Lung (tissue), 12 donors: ENCODE measurements around the gene ABCB8. TPM values are rescaled to one million over a fixed set of nuclear protein-coding genes. Genes with fewer than 3 reads are reported as not detected.

Source experiments
- ATAC-seq: fragments of 200-7000 bp; cut with Tn5 transposase; one replicate; pipeline ENCODE4 v1.9.1; 2020; ENCODE audit warnings: moderate number of reproducible peaks; ENCODE audit not compliant: insufficient read depth, low FRiP score
- DNase-seq, 3 donors: peaks; one replicate each; pipeline ENCODE4 v3.0.0-alpha.2; 2013 to 2017
- H3K27ac ChIP-seq, 2 donors: one replicate each; pipeline ENCODE4 v1.5.1; 2013; ENCODE audit warnings: mild to moderate bottlenecking in 2 of 2, moderate library complexity in 2 of 2, control low read depth in 1 of 2, inconsistent platforms in 1 of 2, low read depth in 1 of 2, low read length in 1 of 2
- H3K27me3 ChIP-seq, 3 donors: one replicate each; pipeline ENCODE4 v1.5.1; 2013; ENCODE audit warnings: low read length in 2 of 3; ENCODE audit not compliant: control insufficient read depth in 3 of 3, insufficient read depth in 3 of 3
- H3K36me3 ChIP-seq, 4 donors: one replicate each; pipeline ENCODE4 v1.5.1; 2013; ENCODE audit warnings: low read length in 4 of 4, mild to moderate bottlenecking in 1 of 4, moderate library complexity in 1 of 4; ENCODE audit not compliant: control insufficient read depth in 4 of 4, insufficient read depth in 4 of 4
- H3K4me1 ChIP-seq, 5 donors: one replicate each; pipeline ENCODE4 v1.5.1; 2013; ENCODE audit warnings: low read length in 5 of 5, mild to moderate bottlenecking in 2 of 5, moderate library complexity in 1 of 5; ENCODE audit not compliant: control insufficient read depth in 5 of 5, insufficient read depth in 5 of 5
- H3K4me3 ChIP-seq: one replicate; pipeline ENCODE4 v1.5.1; 2013; ENCODE audit warnings: mild to moderate bottlenecking, control low read depth, moderate library complexity
- H3K9ac ChIP-seq, 2 donors: one replicate each; pipeline ENCODE4 v1.5.1; 2013; ENCODE audit warnings: low read length in 2 of 2, control low read depth in 1 of 2; ENCODE audit not compliant: insufficient read depth in 1 of 2
- H3K9me3 ChIP-seq, 4 donors: one replicate each; pipeline ENCODE4 v1.5.1; 2013; ENCODE audit warnings: low read length in 3 of 4, mild to moderate bottlenecking in 1 of 4, moderate library complexity in 1 of 4; ENCODE audit not compliant: control insufficient read depth in 4 of 4, insufficient read depth in 3 of 4
- CTCF ChIP-seq: IDR thresholded peaks from 2 replicates; pipeline ENCODE4 v1.5.1; 2012; ENCODE audit warnings: mild to moderate bottlenecking; ENCODE audit errors: control extremely low read depth, extremely low read depth
- WGBS, 2 donors: extraction: QIAGEN DNeasy Blood & Tissue Kit; methylation state at CpG; one replicate each; pipeline ENCODE4 v1.1.7; 2013; 5-methylcytosine and 5-hydroxymethylcytosine counted together
- polyA plus RNA-seq, 2 donors: library from polyadenylated mRNA; stranded (reverse); fragments of 200-250 nt; gene quantifications; one replicate each; pipeline ENCODE4 v1.2.1, GENCODE V29; 2013
- total RNA-seq, 2 donors: library from RNA; depleted of rRNA in 1 of 2; stranded (reverse); fragments of >200 nt in 1 of 2; gene quantifications; one replicate each; pipeline ENCODE4 v1.2.1, GENCODE V29; 2014 to 2021
- donor health status: control.
- donor health status: control.
- donor health status: Bipolar disorder and iron deficiency.
- donor health status: healthy.
- donor health status: DM: yes; HTN: yes; CAD: no.

ABCB8 gene
- total and polyA plus RNA-seq, 4 donors = 21.8 to 61.5 (median 28.8) TPM

- no peak for TF ChIP-seq CTCF
- whole genome bisulfite sequencing, 2 donors = 89 to 90% methylated on average over 7 of the region's 7 CpGs
- Histone ChIP-seq H3K4me1 (peaks cover 0 to 19% (median 12%) of the 10 kb centered on the region in 5 donors), H3K36me3 (peaks cover 19 to 50% (median 30%) of the 10 kb centered on the region in 4 donors), H3K4me3 (no peak overlapping the region), H3K9me3 (no peaks in the 10 kb centered on the region), H3K27ac (no peak overlapping the region), H3K27me3 (no peaks in the 10 kb centered on the region), H3K9ac (no peak overlapping the region)
- DNase-seq (no peak), ATAC-seq (no peak)
Observed at GRCh38 chr7:151075662-151075971, 47.4 kb downstream of the ABCB8 start.

- DNase-seq = no peak
- H3K9me3 ChIP-seq = no peaks in the 10 kb centered on the region
- H3K27ac ChIP-seq = no peak overlapping the region
- TF ChIP-seq CTCF = no peak
- 87 to 88% methylated on average over 22 of the region's 22 CpGs for WGBS, 2 donors
- H3K4me3 ChIP-seq = no peak overlapping the region
- H3K4me1 ChIP-seq = peaks cover 0 to 20% (median 12%) of the 10 kb centered on the region in 5 donors
- peaks cover 19 to 47% (median 30%) of the 10 kb centered on the region in 4 donors for H3K36me3 ChIP-seq
- no peaks in the 10 kb centered on the region for H3K27me3 ChIP-seq
- ATAC-seq = no peak
- H3K9ac ChIP-seq = no peak overlapping the region
Observed at GRCh38 chr7:151075978-151076426, 47.8 kb downstream of the ABCB8 start.

GRCh38 chr7:151076863-151077704 lies 48.8 kb downstream of the ABCB8 start:
- 81 to 84% methylated on average over 32 to 33 of the region's 33 CpGs for WGBS, 2 donors
- no peak for TF ChIP-seq CTCF
- Histone ChIP-seq H3K27ac (no peak overlapping the region), H3K4me3 (no peak overlapping the region), H3K4me1 (peaks cover 4 to 31% (median 19%) of the 10 kb centered on the region in 5 donors), H3K9me3 (no peaks in the 10 kb centered on the region), H3K27me3 (no peaks in the 10 kb centered on the region), H3K36me3 (peaks cover 17 to 36% (median 24%) of the 10 kb centered on the region in 4 donors), H3K9ac (no peak overlapping the region)
- DNase-seq (no peak), ATAC-seq (no peak)
